CD8-positive, alpha-beta memory T cell (primary cell): ENCODE measurements around the gene KIR3DL1. TPM values are rescaled to one million over a fixed set of nuclear protein-coding genes. Genes with fewer than 3 reads are reported as not detected.
A peak's percentile ranks its signal among the peaks of the same experiment; 100 is the strongest.
"Not testable (repeated sequence)": the region's sequence is repeated elsewhere in the genome, so short reads cannot be mapped to it uniquely, and the experiment has no call there.

ENCODE experiments used
- CTCF ChIA-PET: fragments of 350-600 bp; sonication (Branson Sonifier 250); formaldehyde crosslinking; loops from one replicate; lab custom pipeline; 2021; ENCODE audit warnings: antibody characterized with exemption; lab: Charles Lee
- POLR2A ChIA-PET: fragments of 350-600 bp; sonication (Branson Sonifier 250); formaldehyde crosslinking; loops from one replicate; lab custom pipeline; 2021; ENCODE audit warnings: antibody characterized with exemption; lab: Charles Lee
- DNase-seq, 5 donors: peaks; one replicate each; pipeline versions ENCODE4 v3.0.0 to v3.0.0-alpha.2; 2020 to 2022; ENCODE audit warnings: mixed read lengths in 1 of 5
- H3K27ac ChIP-seq: one replicate; pipeline ENCODE4 v1.7.0; 2013; ENCODE audit warnings: low read depth, mild to moderate bottlenecking, low read length, moderate library complexity
- H3K27me3 ChIP-seq: 2 replicates; pipeline ENCODE4 v1.7.0; 2013; ENCODE audit warnings: low read length, mild to moderate bottlenecking; ENCODE audit not compliant: insufficient read depth, poor library complexity, severe bottlenecking
- H3K36me3 ChIP-seq: 2 replicates; pipeline ENCODE4 v1.7.0; 2013; ENCODE audit warnings: mild to moderate bottlenecking, low read length, moderate library complexity; ENCODE audit not compliant: insufficient read depth
- H3K4me1 ChIP-seq: 2 replicates; pipeline ENCODE4 v1.7.0; 2013; ENCODE audit warnings: mild to moderate bottlenecking, low read length, moderate library complexity; ENCODE audit not compliant: insufficient read depth
- H3K4me3 ChIP-seq: 2 replicates; pipeline ENCODE4 v1.7.0; 2013; ENCODE audit warnings: mild to moderate bottlenecking, low read length
- H3K9me3 ChIP-seq: 2 replicates; pipeline ENCODE4 v1.7.0; 2013; ENCODE audit warnings: mild to moderate bottlenecking, low read length
- H3K27ac Mint-ChIP-seq, 8 donors: one replicate each; pipeline ENCODE4 v1.8.0; 2020 to 2021; ENCODE audit warnings: mixed read lengths in 8 of 8, mild to moderate bottlenecking in 6 of 8, inconsistent platforms in 3 of 8, moderate library complexity in 3 of 8
- H3K27me3 Mint-ChIP-seq, 2 donors: one replicate each; pipeline ENCODE4 v1.8.0; 2020 to 2021; ENCODE audit warnings: mixed read lengths in 2 of 2, mild to moderate bottlenecking in 1 of 2, moderate library complexity in 1 of 2
- H3K36me3 Mint-ChIP-seq, 3 donors: one replicate each; pipeline ENCODE4 v1.8.0; 2020 to 2021; ENCODE audit warnings: mixed read lengths in 3 of 3, inconsistent platforms in 1 of 3, mild to moderate bottlenecking in 1 of 3
- H3K4me1 Mint-ChIP-seq, 3 donors: one replicate each; pipeline ENCODE4 v1.8.0; 2020 to 2021; ENCODE audit warnings: mixed read lengths in 3 of 3, inconsistent platforms in 1 of 3, mild to moderate bottlenecking in 1 of 3
- H3K4me3 Mint-ChIP-seq, 7 donors: one replicate each; pipeline ENCODE4 v1.8.0; 2020 to 2021; ENCODE audit warnings: mixed read lengths in 7 of 7, mild to moderate bottlenecking in 6 of 7, moderate library complexity in 4 of 7, inconsistent platforms in 2 of 7
- H3K9me3 Mint-ChIP-seq, 5 donors: one replicate each; pipeline ENCODE4 v1.8.0; 2020 to 2022; ENCODE audit warnings: mixed read lengths in 5 of 5, mild to moderate bottlenecking in 3 of 5, moderate library complexity in 2 of 5, inconsistent platforms in 1 of 5
- polyA plus RNA-seq: library from polyadenylated mRNA; unstranded; fragments of 300-500 nt; fragmentation: Illumina TruSeq; gene quantifications from one replicate; pipeline ENCODE4 v1.2.3, GENCODE V29; 2021
- total RNA-seq, 2 experiments: library from RNA; stranded (reverse); gene quantifications; one replicate each; pipeline ENCODE4 v1.2.3, GENCODE V29; 2021

KIR3DL1 gene
- under 1 TPM; 0.11 to 0.28 TPM for total RNA-seq
- 11.9 TPM for polyA plus RNA-seq

DNA sequence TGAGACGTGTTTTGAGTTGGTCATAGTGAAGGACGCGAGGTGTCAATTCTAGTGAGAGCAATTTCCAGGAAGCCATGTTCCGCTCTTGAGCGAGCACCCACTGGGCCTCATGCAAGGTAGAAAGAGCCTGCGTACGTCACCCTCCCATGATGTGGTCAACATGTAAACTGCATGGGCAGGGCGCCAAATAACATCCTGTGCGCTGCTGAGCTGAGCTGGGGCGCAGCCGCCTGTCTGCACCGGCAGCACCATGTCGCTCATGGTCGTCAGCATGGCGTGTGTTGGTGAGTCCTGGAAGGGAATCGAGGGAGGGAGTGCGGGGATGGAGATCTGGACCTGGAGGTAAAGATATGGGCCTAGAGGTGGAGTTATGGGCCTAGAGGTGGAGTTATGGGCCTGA is at the start of gene KIR3DL1:
TSS of gene KIR3DL1 (plus strand) at position 218 of the 400 bp plus-strand sequence.
- H3K27me3 ChIP-seq, H3K36me3 Mint-ChIP-seq, H3K4me1 ChIP-seq, H3K27ac ChIP-seq, DNase-seq, POLR2A ChIA-PET, H3K36me3 ChIP-seq, H3K4me1 Mint-ChIP-seq, H3K4me3 ChIP-seq, CTCF ChIA-PET, H3K9me3 ChIP-seq, H3K27me3 Mint-ChIP-seq: not testable (repeated sequence)
- peaks cover 3 to 15% (median 9%) of the 10 kb centered on the region in 5 donors for H3K9me3 Mint-ChIP-seq
- H3K27ac Mint-ChIP-seq = peak within 1 kb of the TSS in 3 of 8 donors; percentile 5 to 78 (median 76)
- H3K4me3 Mint-ChIP-seq = peak within 1 kb of the TSS in 3 of 7 donors; percentile 18 to 73 (median 63)

DNA sequence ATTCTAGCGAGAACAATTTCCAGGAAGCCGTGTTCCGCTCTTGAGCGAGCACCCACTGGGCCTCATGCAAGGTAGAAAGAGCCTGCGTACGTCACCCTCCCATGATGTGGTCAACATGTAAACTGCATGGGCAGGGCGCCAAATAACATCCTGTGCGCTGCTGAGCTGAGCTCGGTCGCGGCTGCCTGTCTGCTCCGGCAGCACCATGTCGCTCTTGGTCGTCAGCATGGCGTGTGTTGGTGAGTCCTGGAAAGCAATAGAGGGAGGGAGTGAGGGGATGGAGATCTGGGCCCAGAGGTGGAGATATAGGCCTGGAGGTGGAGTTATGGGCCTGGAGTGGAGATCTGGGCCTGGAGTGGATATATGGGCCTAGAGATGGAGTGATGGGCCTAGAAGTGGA is 46.6 kb upstream of the KIR3DL1 start, which contains the start of gene KIR2DL1:
TSS of gene KIR2DL1 (plus strand) at position 148 of the 400 bp plus-strand sequence. CDS start at position 206, 58 bp downstream.
- peak within 1 kb of the TSS in 1 of 7 donors; percentile 24 for H3K4me3 Mint-ChIP-seq
- H3K27ac Mint-ChIP-seq, POLR2A ChIA-PET: not testable (repeated sequence)

DNA sequence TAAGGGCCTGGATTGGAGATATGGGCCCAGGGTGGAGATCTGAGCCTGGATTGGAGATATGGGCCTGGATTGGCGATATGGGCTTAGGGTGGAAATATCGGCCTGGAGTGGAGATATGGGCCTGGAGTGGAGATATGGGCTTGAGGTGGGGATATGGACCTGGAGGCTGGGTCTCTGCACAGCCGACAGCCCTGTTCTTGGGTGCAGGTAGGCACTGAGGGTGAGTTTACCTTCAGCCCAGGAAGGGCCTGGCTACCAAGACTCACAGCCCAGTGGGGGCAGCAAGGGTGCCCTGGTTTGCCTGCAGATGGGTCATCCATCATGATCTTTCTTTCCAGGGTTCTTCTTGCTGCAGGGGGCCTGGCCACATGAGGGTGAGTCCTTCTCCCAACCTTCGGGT is 45.8 kb upstream of the KIR3DL1 start:
- H3K27me3 ChIP-seq, H3K4me1 Mint-ChIP-seq, H3K36me3 ChIP-seq, DNase-seq, H3K27ac ChIP-seq, H3K9me3 ChIP-seq, H3K9me3 Mint-ChIP-seq, POLR2A ChIA-PET, H3K4me1 ChIP-seq, CTCF ChIA-PET, H3K4me3 ChIP-seq, H3K36me3 Mint-ChIP-seq, H3K4me3 Mint-ChIP-seq: not testable (repeated sequence)
- peak overlapping the region in 1 of 8 donors; percentile 58 for H3K27ac Mint-ChIP-seq
- peaks cover 7 to 22% of the 10 kb centered on the region in 2 donors for H3K27me3 Mint-ChIP-seq

More for the DNA sequence above, 46.6 kb upstream of the KIR3DL1 start, which contains the start of gene KIR2DL1:
- H3K4me3 ChIP-seq, DNase-seq, H3K4me1 ChIP-seq, CTCF ChIA-PET, H3K36me3 ChIP-seq, H3K36me3 Mint-ChIP-seq, H3K9me3 ChIP-seq, H3K27me3 ChIP-seq, H3K4me1 Mint-ChIP-seq, H3K27ac ChIP-seq, H3K9me3 Mint-ChIP-seq: not testable (repeated sequence)
- H3K27me3 Mint-ChIP-seq = peaks cover 7 to 21% of the 10 kb centered on the region in 2 donors

DNA sequence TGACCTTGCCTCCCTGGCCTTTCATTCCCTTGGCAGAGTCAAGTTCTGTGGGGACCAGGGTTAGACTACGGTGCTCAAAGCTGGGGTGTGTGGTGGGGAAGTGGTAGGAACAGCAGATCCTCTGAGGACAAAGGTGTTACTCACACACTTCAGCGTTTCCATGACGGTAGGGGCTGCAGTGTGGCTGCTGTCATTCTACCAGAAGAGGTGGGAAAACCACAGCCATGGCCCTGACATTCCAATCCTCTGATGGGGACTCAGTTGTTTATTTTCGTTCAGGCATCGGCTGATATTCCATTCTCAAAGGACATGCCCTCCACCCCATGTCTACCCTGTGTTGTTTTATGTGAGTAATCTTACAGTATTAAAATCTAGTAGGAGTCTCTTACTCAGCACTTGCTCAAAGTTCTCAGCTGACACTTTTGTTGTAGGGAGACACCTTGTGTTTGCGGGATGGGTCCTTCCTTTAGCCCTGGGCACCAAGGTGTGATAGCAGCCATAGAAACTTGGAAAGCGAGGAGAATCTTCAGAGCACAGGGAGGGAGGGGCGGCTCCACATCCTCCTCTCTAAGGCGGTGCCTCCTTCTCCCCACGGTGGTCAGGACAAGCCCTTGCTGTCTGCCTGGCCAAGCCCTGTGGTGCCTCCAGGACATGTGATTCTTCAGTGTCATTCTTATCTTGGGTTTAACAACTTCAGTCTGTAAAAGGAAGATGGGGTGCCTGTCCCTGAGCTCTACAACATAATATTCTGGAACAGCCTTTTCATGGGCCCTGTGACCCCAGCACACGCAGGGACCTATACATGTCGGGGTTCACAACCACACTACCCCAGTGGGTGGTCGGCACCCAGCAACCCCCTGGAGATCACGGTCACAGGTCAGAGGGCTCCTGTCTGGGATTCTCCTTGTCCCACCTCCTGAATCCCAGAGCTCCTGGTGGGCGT is 45.0 kb upstream of the KIR3DL1 start:
- Mint-ChIP-seq H3K27ac (peak overlapping the region in 1 of 8 donors; percentile 75), H3K27me3 (peaks cover 7 to 24% of the 10 kb centered on the region in 2 donors)
- H3K4me1 Mint-ChIP-seq, H3K4me3 Mint-ChIP-seq, H3K27me3 ChIP-seq, CTCF ChIA-PET, H3K9me3 Mint-ChIP-seq, DNase-seq, POLR2A ChIA-PET, H3K4me3 ChIP-seq, H3K27ac ChIP-seq, H3K36me3 ChIP-seq, H3K9me3 ChIP-seq, H3K36me3 Mint-ChIP-seq, H3K4me1 ChIP-seq: not testable (repeated sequence)

DNA sequence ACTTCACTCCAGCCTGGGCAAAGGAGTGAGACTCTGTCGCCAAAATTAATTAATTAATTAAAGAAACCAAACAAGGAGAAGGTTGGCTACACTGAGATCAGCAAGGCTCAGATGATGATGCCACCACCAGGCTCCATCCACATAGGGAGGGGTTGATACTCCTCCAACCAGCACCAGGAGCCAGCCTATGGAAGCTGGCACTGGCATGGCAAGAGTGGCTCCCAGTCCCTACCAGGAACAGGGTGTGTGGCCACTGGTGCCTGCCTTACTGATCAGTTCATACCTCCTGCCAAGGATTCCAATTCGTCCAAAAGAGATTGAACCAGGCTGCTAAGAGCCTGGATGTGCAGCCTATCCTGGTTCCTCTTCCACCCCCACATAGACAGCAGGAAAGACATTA is 43.6 kb upstream of the KIR3DL1 start:
- H3K27me3 Mint-ChIP-seq = peaks cover 7 to 21% of the 10 kb centered on the region in 2 donors

DNA sequence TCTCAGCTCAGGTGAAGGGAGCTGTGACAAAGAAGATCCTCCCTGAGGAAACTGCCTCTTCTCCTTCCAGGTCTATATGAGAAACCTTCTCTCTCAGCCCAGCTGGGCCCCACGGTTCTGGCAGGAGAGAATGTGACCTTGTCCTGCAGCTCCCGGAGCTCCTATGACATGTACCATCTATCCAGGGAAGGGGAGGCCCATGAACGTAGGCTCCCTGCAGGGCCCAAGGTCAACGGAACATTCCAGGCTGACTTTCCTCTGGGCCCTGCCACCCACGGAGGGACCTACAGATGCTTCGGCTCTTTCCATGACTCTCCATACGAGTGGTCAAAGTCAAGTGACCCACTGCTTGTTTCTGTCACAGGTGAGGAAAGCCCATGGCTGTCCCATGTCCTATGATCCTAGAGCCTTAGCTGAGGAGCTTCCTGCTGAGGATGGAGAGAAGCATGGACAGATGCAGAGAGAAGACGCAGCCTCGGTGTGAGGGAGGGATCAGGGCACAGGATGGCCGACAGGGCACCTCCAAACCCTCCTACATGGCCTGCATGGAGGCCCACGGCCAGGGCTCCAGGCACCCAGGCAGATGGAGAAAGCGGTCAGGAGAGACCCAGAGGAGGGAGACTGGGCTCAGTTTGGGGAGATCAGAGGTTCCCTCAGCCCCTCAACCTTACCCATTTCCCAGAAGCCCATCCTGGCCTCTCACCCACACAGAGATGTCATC is 41.0 kb upstream of the KIR3DL1 start:
- not testable (repeated sequence) for H3K4me1 Mint-ChIP-seq

More for the DNA sequence above, 43.6 kb upstream of the KIR3DL1 start:
- H3K9me3 Mint-ChIP-seq, DNase-seq, H3K27ac Mint-ChIP-seq, H3K36me3 Mint-ChIP-seq, H3K4me3 ChIP-seq, H3K9me3 ChIP-seq, H3K27ac ChIP-seq, H3K4me1 Mint-ChIP-seq, H3K4me3 Mint-ChIP-seq, H3K36me3 ChIP-seq, CTCF ChIA-PET, POLR2A ChIA-PET, H3K27me3 ChIP-seq, H3K4me1 ChIP-seq: not testable (repeated sequence)

DNA sequence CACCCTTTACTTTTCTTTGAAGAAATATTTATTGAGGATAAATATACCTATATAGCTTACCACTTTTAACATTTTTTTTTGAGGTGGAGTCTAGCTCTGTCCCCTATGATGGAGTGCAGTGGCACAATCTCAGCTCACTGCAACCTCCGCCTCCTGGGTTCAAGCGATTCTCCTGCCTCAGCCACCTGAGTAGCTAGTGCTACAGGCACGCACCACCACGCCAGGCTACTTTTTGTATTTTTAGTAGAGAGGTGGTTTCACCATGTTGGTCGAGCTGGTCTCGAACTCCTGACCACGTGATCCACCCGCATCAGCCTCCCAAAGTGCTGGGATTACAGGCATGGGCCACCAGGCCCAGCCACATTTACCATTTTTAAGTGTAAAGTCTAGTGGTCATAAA is 40.4 kb upstream of the KIR3DL1 start:
- H3K4me3 ChIP-seq, H3K36me3 Mint-ChIP-seq, H3K9me3 ChIP-seq, DNase-seq, POLR2A ChIA-PET, CTCF ChIA-PET, H3K27ac Mint-ChIP-seq, H3K9me3 Mint-ChIP-seq, H3K4me1 ChIP-seq, H3K36me3 ChIP-seq, H3K4me3 Mint-ChIP-seq, H3K27me3 ChIP-seq, H3K4me1 Mint-ChIP-seq, H3K27ac ChIP-seq: not testable (repeated sequence)
- H3K27me3 Mint-ChIP-seq = peaks cover 4 to 16% of the 10 kb centered on the region in 2 donors

More for the DNA sequence above, 41.0 kb upstream of the KIR3DL1 start:
- H3K4me3 Mint-ChIP-seq, H3K4me3 ChIP-seq, H3K9me3 Mint-ChIP-seq, H3K9me3 ChIP-seq, H3K36me3 Mint-ChIP-seq, POLR2A ChIA-PET, H3K36me3 ChIP-seq, H3K4me1 ChIP-seq, H3K27ac ChIP-seq, H3K27ac Mint-ChIP-seq, H3K27me3 ChIP-seq, DNase-seq, CTCF ChIA-PET: not testable (repeated sequence)
- H3K27me3 Mint-ChIP-seq = peaks cover 5 to 18% of the 10 kb centered on the region in 2 donors

DNA sequence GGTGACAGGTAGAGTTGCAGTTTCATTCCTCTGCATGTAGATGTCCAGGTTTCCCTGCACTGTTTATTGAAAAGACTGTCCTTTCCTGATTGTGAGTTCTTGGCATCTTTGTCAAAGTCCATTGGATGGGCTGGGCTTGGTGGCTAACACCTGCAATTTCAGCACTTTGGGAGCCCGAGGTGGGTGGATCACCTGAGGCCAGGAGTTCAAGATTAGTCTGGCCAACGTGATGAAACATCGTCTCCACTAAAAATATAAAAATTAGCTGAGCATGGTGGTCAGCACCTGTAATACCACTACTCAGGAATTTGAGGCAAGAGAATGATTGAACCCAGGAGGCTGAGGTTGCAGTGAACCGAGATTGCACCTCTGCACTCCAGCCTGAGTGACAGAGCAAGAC is 38.4 kb upstream of the KIR3DL1 start:
- H3K36me3 Mint-ChIP-seq, CTCF ChIA-PET, H3K4me3 Mint-ChIP-seq, H3K27me3 ChIP-seq, POLR2A ChIA-PET, H3K9me3 ChIP-seq, DNase-seq, H3K4me1 ChIP-seq, H3K9me3 Mint-ChIP-seq, H3K27ac Mint-ChIP-seq, H3K4me3 ChIP-seq, H3K27ac ChIP-seq, H3K4me1 Mint-ChIP-seq, H3K36me3 ChIP-seq: not testable (repeated sequence)
- H3K27me3 Mint-ChIP-seq = peaks cover 6 to 16% of the 10 kb centered on the region in 2 donors
